ENCODE measurements around the gene CDC45. TPM values are rescaled to one million over a fixed set of nuclear protein-coding genes. Genes with fewer than 3 reads are reported as not detected.

Gene CDC45
- total RNA-seq, 1 experiment from 2014 or later, result 29.1 TPM

- TF ChIP-seq EZH2 (IDR thresholded peaks at IDR 0.05; ENCODE audit: low read depth), result no peak
- TF ChIP-seq, protein P1, sequence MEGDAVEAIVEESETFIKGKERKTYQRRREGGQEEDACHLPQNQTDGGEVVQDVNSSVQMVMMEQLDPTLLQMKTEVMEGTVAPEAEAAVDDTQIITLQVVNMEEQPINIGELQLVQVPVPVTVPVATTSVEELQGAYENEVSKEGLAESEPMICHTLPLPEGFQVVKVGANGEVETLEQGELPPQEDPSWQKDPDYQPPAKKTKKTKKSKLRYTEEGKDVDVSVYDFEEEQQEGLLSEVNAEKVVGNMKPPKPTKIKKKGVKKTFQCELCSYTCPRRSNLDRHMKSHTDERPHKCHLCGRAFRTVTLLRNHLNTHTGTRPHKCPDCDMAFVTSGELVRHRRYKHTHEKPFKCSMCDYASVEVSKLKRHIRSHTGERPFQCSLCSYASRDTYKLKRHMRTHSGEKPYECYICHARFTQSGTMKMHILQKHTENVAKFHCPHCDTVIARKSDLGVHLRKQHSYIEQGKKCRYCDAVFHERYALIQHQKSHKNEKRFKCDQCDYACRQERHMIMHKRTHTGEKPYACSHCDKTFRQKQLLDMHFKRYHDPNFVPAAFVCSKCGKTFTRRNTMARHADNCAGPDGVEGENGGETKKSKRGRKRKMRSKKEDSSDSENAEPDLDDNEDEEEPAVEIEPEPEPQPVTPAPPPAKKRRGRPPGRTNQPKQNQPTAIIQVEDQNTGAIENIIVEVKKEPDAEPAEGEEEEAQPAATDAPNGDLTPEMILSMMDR (conservative IDR thresholded peaks at IDR 0.05), result no peak
- H4K20me1 ChIP-seq (ENCODE audit: insufficient read depth), result no peaks in the 10 kb centered on the region
- no peak overlapping the region for H3K4me2 ChIP-seq
- H3K9me2 ChIP-seq (ENCODE audit: insufficient read depth), result no peaks in the 10 kb centered on the region
- no peaks in the 10 kb centered on the region for H3F3A ChIP-seq (ENCODE audit: insufficient read depth, low read depth)
- CTCF ChIA-PET, result no interaction called here
- intact Hi-C loops (cut with micrococcal nuclease; ENCODE audit: unreplicated experiment), result loop anchor here (5.0 kb wide), 1 partner anchor 128 kb away; no protein-coding TSS in a partner anchor
- H3K36me3 ChIP-seq (ENCODE audit: low read depth), result no peaks in the 10 kb centered on the region
- POLR2A ChIA-PET (ENCODE audit: unreplicated experiment), result no interaction called here
- no peak overlapping the region for H3K27ac ChIP-seq
- H2AFZ ChIP-seq, result no peak overlapping the region
- H3K9me3 ChIP-seq (ENCODE audit: insufficient read depth, low read depth), result no peaks in the 10 kb centered on the region
- BruUV-seq (replicated peaks), result no TSS peak
- no peaks in the 10 kb centered on the region for H3K4me1 ChIP-seq (replicated peaks; ENCODE audit: insufficient read depth)
- H3K79me2 ChIP-seq (ENCODE audit: low read depth), result no peaks in the 10 kb centered on the region
- no peak overlapping the region for H3K4me3 ChIP-seq
- no peaks in the 10 kb centered on the region for H3K27me3 ChIP-seq (ENCODE audit: insufficient read depth, low read depth)
- DNase-seq, result no peak
These were observed 19.6 kb downstream of the CDC45 start for GRCh38 chr22:19499236-19499879.

DNA sequence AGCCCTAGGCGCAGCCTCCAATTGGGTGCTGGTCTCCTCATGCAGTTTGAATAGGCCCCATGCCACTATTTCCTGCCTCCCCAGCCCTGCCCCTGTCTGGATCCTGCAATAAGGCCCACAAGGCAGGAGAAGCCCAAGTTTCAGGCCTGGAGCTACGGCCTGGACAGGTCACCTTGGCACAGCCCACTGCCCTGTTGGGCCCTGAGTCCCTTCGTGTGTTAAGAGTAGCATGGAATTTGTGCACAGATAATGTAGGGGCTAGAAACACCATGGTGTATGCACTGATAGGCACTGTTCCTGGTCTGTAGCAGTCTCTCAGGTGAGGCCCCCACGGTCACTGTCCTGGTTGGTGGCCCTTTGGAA, 20.1 kb downstream of the CDC45 start:
- BruUV-seq (replicated peaks), result no TSS peak
- Histone ChIP-seq H3K4me1 (replicated peaks; ENCODE audit: insufficient read depth) (no peaks in the 10 kb centered on the region), H4K20me1 (ENCODE audit: insufficient read depth) (no peaks in the 10 kb centered on the region), H3K4me3 (no peak overlapping the region), H3K27ac (no peak overlapping the region), H3K79me2 (ENCODE audit: low read depth) (no peaks in the 10 kb centered on the region), H2AFZ (no peak overlapping the region), H3K27me3 (ENCODE audit: insufficient read depth, low read depth) (no peaks in the 10 kb centered on the region), H3K36me3 (ENCODE audit: low read depth) (no peaks in the 10 kb centered on the region), H3K4me2 (no peak overlapping the region), H3F3A (ENCODE audit: insufficient read depth, low read depth) (no peaks in the 10 kb centered on the region), H3K9me2 (ENCODE audit: insufficient read depth) (no peaks in the 10 kb centered on the region), H3K9me3 (ENCODE audit: insufficient read depth, low read depth) (no peaks in the 10 kb centered on the region)
- ChIA-PET CTCF (no interaction called here), POLR2A (ENCODE audit: unreplicated experiment) (no interaction called here)
- intact Hi-C loops (cut with micrococcal nuclease; ENCODE audit: unreplicated experiment), result loop anchor here (5.0 kb wide), 1 partner anchor 127 kb away; no protein-coding TSS in a partner anchor
- TF ChIP-seq, protein P1 (conservative IDR thresholded peaks at IDR 0.05), result no peak
- TF ChIP-seq EZH2 (IDR thresholded peaks at IDR 0.05; ENCODE audit: low read depth), result no peak
- DNase-seq, result no peak

DNA sequence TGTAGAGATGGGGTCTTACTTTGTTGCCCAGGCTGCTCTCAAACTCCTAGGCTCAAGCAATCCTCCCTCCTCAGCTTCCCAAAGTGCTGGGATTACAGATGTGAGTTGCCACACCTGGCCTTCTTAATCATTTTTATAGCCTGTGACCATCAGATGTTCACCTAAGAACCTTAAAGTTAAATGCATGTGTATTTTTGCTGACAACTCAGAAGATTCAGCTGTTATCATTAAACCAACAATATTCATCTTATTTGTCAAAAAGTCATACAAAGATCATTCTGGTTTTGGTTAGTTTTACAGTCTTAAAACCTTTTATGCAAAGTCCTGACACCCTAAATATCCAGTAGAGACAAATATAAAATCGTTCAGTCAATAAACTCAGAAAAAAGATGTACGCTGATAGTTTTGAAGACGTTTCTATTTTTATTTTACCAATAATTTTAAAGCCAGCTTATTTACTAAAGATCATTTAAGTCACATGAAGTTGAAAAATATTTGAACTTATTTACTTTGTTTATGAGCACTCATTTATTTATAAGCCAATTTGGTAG, 22.3 kb downstream of the CDC45 start:
- no peaks in the 10 kb centered on the region for H3K36me3 ChIP-seq (ENCODE audit: low read depth)
- CTCF ChIA-PET, result no interaction called here
- no peaks in the 10 kb centered on the region for H3K9me2 ChIP-seq (ENCODE audit: insufficient read depth)

More for the DNA sequence above, 22.3 kb downstream of the CDC45 start:
- no peak for DNase-seq
- no peak for TF ChIP-seq EZH2 (IDR thresholded peaks at IDR 0.05; ENCODE audit: low read depth)
- TF ChIP-seq, protein P1 (conservative IDR thresholded peaks at IDR 0.05), result no peak
- BruUV-seq (replicated peaks), result no TSS peak
- H3K27me3 ChIP-seq (ENCODE audit: insufficient read depth, low read depth), result no peaks in the 10 kb centered on the region
- no peaks in the 10 kb centered on the region for H4K20me1 ChIP-seq (ENCODE audit: insufficient read depth)
- H2AFZ ChIP-seq, result no peak overlapping the region
- H3K4me1 ChIP-seq (replicated peaks; ENCODE audit: insufficient read depth), result no peaks in the 10 kb centered on the region
- intact Hi-C loops (cut with micrococcal nuclease; ENCODE audit: unreplicated experiment), result no loop called here
- no peak overlapping the region for H3K4me3 ChIP-seq
- no peak overlapping the region for H3K4me2 ChIP-seq
- no peaks in the 10 kb centered on the region for H3K79me2 ChIP-seq (ENCODE audit: low read depth)
- no peaks in the 10 kb centered on the region for H3K9me3 ChIP-seq (ENCODE audit: insufficient read depth, low read depth)
- no peak overlapping the region for H3K27ac ChIP-seq
- POLR2A ChIA-PET (ENCODE audit: unreplicated experiment), result interaction anchor here (0.7 kb wide), 1 partner anchor 18 kb away, joined by 6 read pairs; no protein-coding TSS in a partner anchor
- no peaks in the 10 kb centered on the region for H3F3A ChIP-seq (ENCODE audit: insufficient read depth, low read depth)
